GM10266 (cell line): ENCODE results near the gene TIGAR.

ENCODE experiments used
- DNase-seq: peaks from one replicate; pipeline ENCODE4 v3.0.0; 2012; ENCODE audit errors: extremely low spot score
- TF ChIP-seq, protein P1 (sequence below): IDR thresholded peaks from 2 replicates; pipeline ENCODE4 v1.5.1; 2012; ENCODE audit warnings: mild to moderate bottlenecking, low read depth; ENCODE audit not compliant: control insufficient read depth, insufficient read depth; ENCODE audit errors: missing control alignments

TIGAR gene

DNA sequence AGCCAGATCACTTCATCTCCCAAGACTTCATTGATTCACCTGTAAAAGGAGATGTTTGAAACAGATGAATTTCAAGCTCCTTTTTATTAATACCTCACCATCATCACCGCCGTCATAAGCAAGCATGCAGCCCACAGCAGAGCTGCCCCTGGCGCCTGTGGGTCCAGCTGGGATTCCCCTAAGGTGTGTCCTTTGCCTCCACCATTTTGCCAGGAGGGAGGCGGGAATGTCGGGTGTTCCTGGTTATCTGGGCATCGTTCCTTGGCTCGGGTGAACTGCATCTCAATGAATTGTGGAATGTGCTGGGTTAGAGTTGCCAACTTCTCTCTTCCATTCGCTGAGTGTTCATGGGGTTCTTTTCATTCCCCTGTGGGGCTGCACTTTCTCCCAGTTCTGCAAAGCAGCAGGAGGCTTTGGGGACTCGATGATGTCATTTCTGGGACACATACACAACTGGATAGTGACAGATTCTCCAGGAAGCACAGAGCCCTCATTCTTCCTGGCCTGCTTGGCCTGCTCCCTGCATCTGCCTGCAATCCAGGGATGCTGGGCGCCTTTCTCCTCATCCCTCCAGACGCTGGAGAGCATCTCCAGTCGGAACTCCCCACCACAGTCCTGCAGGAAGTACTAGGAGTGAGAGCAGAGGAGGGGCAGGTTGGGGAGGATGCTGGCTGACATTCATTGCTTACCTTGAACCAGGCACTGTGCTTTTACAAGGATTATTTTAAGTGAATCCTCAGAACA lies 37.3 kb upstream of the TIGAR start:
- TF ChIP-seq, protein P1, sequence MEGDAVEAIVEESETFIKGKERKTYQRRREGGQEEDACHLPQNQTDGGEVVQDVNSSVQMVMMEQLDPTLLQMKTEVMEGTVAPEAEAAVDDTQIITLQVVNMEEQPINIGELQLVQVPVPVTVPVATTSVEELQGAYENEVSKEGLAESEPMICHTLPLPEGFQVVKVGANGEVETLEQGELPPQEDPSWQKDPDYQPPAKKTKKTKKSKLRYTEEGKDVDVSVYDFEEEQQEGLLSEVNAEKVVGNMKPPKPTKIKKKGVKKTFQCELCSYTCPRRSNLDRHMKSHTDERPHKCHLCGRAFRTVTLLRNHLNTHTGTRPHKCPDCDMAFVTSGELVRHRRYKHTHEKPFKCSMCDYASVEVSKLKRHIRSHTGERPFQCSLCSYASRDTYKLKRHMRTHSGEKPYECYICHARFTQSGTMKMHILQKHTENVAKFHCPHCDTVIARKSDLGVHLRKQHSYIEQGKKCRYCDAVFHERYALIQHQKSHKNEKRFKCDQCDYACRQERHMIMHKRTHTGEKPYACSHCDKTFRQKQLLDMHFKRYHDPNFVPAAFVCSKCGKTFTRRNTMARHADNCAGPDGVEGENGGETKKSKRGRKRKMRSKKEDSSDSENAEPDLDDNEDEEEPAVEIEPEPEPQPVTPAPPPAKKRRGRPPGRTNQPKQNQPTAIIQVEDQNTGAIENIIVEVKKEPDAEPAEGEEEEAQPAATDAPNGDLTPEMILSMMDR, result no peak
- no peak for DNase-seq

DNA sequence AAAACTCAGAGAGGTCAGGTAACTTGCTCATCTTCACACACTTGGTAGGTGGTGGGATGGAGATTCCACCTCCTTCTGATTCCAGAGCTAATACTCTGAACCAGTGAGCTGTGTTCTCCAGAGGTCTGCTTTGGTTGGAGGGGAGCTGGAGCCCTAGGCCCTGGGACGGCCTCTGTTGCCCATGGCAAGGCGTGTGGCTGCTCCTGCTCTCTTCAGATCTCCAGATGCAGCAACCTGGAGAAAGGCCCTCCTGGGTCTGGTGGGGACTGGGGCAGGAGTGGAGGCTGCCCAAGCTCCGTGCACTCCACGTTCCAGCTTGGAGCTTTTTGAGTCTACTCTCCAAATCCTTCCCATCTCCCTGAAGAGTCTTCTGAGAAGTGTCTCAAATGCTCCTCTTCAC lies 36.7 kb upstream of the TIGAR start:
- DNase-seq, result no peak
- TF ChIP-seq, protein P1, result no peak

DNA sequence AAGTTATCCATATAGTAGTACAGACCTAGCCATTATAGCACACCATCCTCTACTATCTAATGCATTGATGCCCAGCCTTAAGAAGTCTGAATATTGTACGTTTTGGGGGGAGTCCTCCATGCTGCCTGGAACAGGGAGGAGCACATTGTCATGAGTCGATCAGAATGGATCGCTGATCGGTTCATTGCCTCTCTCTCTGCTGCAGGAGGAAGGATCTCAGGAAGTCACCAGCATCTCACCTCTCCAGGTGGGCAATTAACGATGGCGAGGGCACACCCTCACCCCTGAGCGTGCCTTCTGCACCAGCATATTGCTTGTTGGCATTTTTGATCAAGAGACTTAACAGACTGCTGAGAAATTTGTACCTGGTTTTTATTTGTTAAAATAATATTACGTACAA lies 35.9 kb upstream of the TIGAR start:
- TF ChIP-seq, protein P1, result no peak
- no peak for DNase-seq

DNA sequence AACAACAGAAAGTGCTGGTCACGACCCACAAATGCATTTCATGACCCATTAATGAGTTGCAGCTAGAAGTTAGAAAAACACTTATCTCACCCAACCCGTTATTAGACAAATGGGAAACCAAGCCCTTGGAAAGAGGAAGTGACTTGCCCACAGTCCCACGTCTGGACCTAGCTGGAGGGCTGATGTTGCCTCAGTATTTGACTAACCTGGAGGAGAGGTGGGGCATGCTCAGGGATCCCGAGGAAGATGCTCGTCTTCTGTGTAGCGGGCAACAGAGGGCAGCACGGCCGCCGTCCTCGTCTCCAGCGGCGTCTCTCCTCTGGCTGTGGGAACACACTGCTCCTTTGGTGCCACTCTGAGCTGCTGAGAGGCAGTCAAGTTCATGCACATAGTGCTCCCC lies 34.8 kb upstream of the TIGAR start:
- TF ChIP-seq, protein P1, result no peak
- no peak for DNase-seq

DNA sequence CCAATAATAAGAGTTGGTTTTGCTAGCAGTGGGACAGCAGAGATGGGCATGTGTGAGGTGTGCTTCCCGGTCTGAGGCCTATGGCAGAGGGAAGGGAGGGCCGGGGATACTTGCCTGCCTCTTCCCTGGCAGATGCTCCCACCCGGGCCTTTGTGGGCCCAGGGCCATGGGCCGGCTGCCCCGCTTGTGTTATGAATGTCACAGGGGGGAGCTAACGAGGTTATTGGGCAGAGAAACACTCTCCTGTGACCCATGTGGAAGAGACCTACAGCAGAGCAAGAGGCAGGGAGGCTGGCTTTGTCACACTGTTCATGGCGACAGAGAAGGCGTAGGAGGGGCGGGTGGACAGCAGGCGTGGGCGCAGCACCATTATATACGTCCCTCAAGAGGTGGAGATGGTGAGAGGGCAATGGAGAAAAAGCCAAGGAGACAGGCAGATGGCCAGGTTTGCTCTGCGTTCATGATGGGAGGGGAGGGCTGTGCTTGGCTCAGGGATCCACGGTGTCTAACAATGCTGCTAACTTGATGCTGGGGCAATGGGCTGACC lies 34.2 kb upstream of the TIGAR start:
- TF ChIP-seq, protein P1, result no peak
- no peak for DNase-seq

DNA sequence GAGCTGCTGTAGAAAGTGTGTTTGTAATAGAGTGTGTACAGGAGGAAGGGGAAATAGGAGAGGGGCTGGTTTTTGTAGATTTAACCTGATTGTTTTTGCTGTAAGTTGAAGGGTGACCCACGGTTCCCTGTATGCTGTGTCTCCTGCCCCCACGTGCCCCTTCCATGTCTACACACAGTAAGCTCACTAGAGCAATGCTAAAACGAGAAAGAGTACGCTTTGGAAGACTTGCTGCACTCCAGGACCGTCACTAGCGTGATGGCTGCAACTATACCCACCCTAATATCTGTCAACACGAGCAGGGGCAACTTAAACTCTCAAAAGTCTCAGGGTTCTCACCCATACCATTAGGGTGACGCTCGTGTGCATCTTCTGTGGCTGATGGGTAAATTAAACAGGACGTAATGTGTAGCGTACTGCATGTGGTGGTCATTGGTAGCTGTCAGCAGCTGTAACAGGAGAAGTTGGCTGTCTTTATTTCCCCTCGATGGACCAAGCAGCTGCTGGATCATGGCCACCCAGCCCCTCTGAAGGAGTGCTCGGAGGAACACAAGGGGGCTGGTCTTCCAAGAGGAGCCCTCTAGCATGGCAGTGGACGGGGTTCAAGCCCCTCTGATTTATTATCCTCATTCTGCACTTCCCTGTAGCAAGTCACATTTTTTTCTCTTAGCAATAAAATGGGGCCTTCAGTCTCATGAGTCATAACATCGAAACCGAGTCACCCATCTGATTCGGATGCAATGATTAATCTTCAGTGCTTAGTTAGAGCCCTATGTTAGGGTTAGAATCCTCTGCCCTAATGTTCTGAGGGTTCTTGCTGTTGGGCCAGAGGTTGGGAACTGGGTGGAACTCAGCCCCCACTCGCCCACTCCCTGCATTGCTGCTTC lies 33.4 kb upstream of the TIGAR start:
- DNase-seq, result no peak
- TF ChIP-seq, protein P1, result no peak
